Sigmoid colon (tissue), 4 donors: ENCODE results near the gene FHL3.

ENCODE experiments used
- EP300 ChIP-seq, 4 donors: sonication (generic); formaldehyde crosslinking; IDR thresholded peaks; one replicate each; pipeline ENCODE4 v1.6.1; 2017; ENCODE audit warnings: antibody characterized with exemption in 4 of 4
- POLR2A ChIP-seq, 2 donors: fragments of 450-650 bp; IDR thresholded peaks; one replicate each; pipeline ENCODE4 v1.6.1; 2016; ENCODE audit warnings: antibody characterized with exemption in 2 of 2, mild to moderate bottlenecking in 2 of 2, moderate library complexity in 2 of 2
- POLR2AphosphoS5 ChIP-seq, 4 donors: sonication (generic); formaldehyde crosslinking; IDR thresholded peaks; one replicate each; pipeline ENCODE4 v1.6.1; 2017; ENCODE audit warnings: antibody characterized with exemption in 4 of 4
- TF ChIP-seq, protein P1 (sequence below), 4 experiments: fragments of 450-650 bp in 3 of 4; fragments of 200-600 bp in 1 of 4; IDR thresholded peaks; one replicate each; pipeline ENCODE4 v1.5.1; 2016 to 2019; ENCODE audit warnings: antibody characterized with exemption in 4 of 4, mild to moderate bottlenecking in 3 of 4, moderate library complexity in 2 of 4

DNA sequence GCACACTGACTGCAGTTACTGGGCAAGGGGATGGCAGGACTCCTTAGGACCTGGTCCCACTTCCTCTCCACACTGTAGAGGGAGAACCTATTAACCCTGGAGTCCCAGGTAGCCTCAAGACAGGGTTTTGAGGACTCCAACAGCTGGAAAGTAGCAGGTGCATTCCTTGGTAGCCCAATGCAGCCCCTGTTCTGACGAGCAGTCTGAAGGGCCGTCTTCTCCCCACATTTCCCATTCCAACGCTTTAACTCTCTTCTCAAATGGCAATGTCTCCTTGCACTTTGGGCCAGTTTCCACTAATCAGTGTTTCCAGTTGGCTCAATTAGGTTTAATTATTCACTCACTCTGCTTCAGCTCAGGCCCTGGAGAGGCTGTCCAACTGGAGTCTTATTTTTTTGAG, 49.6 kb downstream of the FHL3 start:
- TF ChIP-seq, protein P1, sequence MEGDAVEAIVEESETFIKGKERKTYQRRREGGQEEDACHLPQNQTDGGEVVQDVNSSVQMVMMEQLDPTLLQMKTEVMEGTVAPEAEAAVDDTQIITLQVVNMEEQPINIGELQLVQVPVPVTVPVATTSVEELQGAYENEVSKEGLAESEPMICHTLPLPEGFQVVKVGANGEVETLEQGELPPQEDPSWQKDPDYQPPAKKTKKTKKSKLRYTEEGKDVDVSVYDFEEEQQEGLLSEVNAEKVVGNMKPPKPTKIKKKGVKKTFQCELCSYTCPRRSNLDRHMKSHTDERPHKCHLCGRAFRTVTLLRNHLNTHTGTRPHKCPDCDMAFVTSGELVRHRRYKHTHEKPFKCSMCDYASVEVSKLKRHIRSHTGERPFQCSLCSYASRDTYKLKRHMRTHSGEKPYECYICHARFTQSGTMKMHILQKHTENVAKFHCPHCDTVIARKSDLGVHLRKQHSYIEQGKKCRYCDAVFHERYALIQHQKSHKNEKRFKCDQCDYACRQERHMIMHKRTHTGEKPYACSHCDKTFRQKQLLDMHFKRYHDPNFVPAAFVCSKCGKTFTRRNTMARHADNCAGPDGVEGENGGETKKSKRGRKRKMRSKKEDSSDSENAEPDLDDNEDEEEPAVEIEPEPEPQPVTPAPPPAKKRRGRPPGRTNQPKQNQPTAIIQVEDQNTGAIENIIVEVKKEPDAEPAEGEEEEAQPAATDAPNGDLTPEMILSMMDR (IDR thresholded peaks at IDR 0.05), result no peak
- TF ChIP-seq POLR2AphosphoS5 (IDR thresholded peaks at IDR 0.05) (no peak), POLR2A (IDR thresholded peaks at IDR 0.05) (no peak), EP300 (IDR thresholded peaks at IDR 0.05) (no peak)
